HEK293 (cell line): ENCODE results near the gene CSNK1E.

Source experiments
- CTCF ChIA-PET: fragments of 350-600 bp; formaldehyde crosslinking; extraction: SDS; loops from one replicate; lab custom pipeline; 2021; ENCODE audit warnings: antibody characterized with exemption; lab: Yijun Ruan, JAX
- POLR2A ChIA-PET: fragments of 300-600 bp; formaldehyde crosslinking; extraction: SDS; loops from one replicate; lab custom pipeline; 2020; ENCODE audit warnings: antibody characterized with exemption, inconsistent platforms; lab: Yijun Ruan, JAX
- H3K27ac ChIP-seq: fragments of 200-500 bp; sonication (Bioruptor generic); 2 replicates; pipeline ENCODE4 v1.5.1; 2014; ENCODE audit warnings: low read depth, low read length, control low read depth, inconsistent platforms; ENCODE audit errors: extremely low read depth
- H3K36me3 ChIP-seq, 2 experiments: fragments of 200-500 bp in 1 of 2; sonication (Bioruptor generic) in 1 of 2; 1 replicate in 1 of 2; 2 replicates in 1 of 2; pipeline ENCODE4 v1.5.1; 2014 to 2017; ENCODE audit warnings: inconsistent platforms in 2 of 2, low read length in 2 of 2; ENCODE audit not compliant: control insufficient read depth in 2 of 2, insufficient read depth in 1 of 2
- H3K4me1 ChIP-seq: fragments of 200-500 bp; sonication (Bioruptor generic); 2 replicates; pipeline ENCODE4 v1.5.1; 2014; ENCODE audit warnings: mild to moderate bottlenecking, low read length, inconsistent platforms; ENCODE audit not compliant: control insufficient read depth, insufficient read depth
- H3K4me3 ChIP-seq: 2 replicates; pipeline ENCODE4 v1.5.1; 2011; ENCODE audit warnings: low read depth, mild to moderate bottlenecking, control low read depth, low read length, moderate library complexity
- H3K9me3 ChIP-seq: fragments of 200-500 bp; sonication (Bioruptor generic); 2 replicates; pipeline ENCODE4 v1.5.1; 2014; ENCODE audit warnings: low read depth, low read length, inconsistent platforms; ENCODE audit not compliant: control insufficient read depth, insufficient read depth
- MEIS1 ChIP-seq: sonication (generic); formaldehyde crosslinking; IDR thresholded peaks from 2 replicates; pipeline ENCODE4 v1.8.1; 2022; ENCODE audit warnings: missing genetic modification reagents, mild to moderate bottlenecking, borderline replicate concordance
- OSR2 ChIP-seq: fragments of 450-650 bp; formaldehyde crosslinking; IDR thresholded peaks from 2 replicates; pipeline ENCODE4 v1.5.1; 2016; ENCODE audit warnings: missing biosample characterization, missing genetic modification characterization
- TRIM28 ChIP-seq: IDR thresholded peaks from 2 replicates; pipeline ENCODE4 v1.6.1; 2011; ENCODE audit warnings: low read length, control low read depth, borderline replicate concordance
- ZNF350 ChIP-seq: fragments of 450-650 bp; formaldehyde crosslinking; IDR thresholded peaks from 2 replicates; pipeline ENCODE4 v1.5.0; 2017; ENCODE audit warnings: missing biosample characterization, mild to moderate bottlenecking, missing genetic modification characterization
- ZNF416 ChIP-seq: fragments of 450-650 bp; formaldehyde crosslinking; IDR thresholded peaks from 2 replicates; pipeline ENCODE4 v1.5.1; 2016; ENCODE audit warnings: missing biosample characterization, missing genetic modification characterization
- ZNF629 ChIP-seq: fragments of 450-650 bp; formaldehyde crosslinking; IDR thresholded peaks from 2 replicates; pipeline ENCODE4 v1.5.1; 2017; ENCODE audit warnings: missing biosample characterization, missing genetic modification characterization
- ZNF664 ChIP-seq: fragments of 450-650 bp; formaldehyde crosslinking; IDR thresholded peaks from 2 replicates; pipeline ENCODE4 v1.5.1; 2016; ENCODE audit warnings: missing biosample characterization, missing genetic modification characterization
- ZSCAN30 ChIP-seq: fragments of 450-650 bp; IDR thresholded peaks from 2 replicates; pipeline ENCODE4 v1.5.1; 2018; ENCODE audit warnings: missing biosample characterization, mild to moderate bottlenecking, missing genetic modification characterization, moderate library complexity
- TF ChIP-seq, protein P1 (sequence below): fragments of 450-650 bp; formaldehyde crosslinking; IDR thresholded peaks from 2 replicates; pipeline ENCODE4 v1.5.1; 2017; ENCODE audit warnings: missing biosample characterization, missing genetic modification characterization
- TF ChIP-seq, protein P2 (sequence below): fragments of 450-650 bp; formaldehyde crosslinking; IDR thresholded peaks from 2 replicates; pipeline ENCODE4 v1.5.1; 2016; ENCODE audit warnings: missing biosample characterization, missing genetic modification characterization
- TF ChIP-seq, protein P3 (sequence below): fragments of 450-650 bp; formaldehyde crosslinking; IDR thresholded peaks from 2 replicates; pipeline ENCODE4 v1.5.1; 2017; ENCODE audit warnings: missing biosample characterization, missing genetic modification characterization
- TF ChIP-seq, protein P4 (sequence below): sonication (generic); formaldehyde crosslinking; IDR thresholded peaks from 2 replicates; pipeline ENCODE4 v1.8.1; 2022; ENCODE audit warnings: mild to moderate bottlenecking, moderate library complexity, missing genetic modification reagents

Gene CSNK1E

DNA sequence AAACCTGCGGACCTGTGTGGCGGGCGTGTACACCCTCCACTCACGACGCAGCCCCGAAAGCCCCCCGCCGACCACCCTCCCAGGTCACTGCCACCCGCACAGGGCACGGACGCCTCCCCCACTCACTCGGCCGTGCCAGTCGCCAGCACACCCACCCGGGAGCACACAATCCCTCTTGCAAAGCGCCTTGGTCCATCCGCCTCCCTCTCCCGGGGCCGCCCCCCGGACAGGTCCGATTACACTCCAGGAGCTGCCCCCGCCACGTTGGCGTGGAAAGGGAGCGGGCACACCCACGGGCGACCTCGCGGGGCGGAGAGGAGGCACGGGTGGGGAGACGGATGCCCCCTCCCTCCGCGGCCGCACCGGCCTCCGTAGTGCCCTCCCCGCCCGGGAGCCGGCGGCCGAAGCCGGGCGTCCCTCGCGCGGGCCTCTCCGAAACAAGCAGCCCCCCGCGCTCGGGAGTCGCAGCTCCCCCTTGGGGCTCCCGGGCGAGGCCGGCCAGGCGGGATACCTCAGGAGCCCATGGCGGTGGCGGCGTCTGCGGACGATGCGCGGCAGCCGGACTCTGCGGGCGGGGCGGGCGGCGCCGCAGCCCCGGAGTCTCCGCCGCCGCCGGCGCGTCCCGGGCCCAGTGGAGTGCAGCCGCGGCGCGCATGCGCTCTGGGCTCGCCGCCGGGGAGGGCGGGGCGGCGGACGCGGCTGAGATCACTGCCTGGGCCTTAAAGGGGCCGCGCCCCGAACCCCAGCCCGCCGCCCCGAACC, 44.7 kb downstream of the CSNK1E start, which contains the start of gene TMEM184B (continued):
- TF ChIP-seq, protein P1, sequence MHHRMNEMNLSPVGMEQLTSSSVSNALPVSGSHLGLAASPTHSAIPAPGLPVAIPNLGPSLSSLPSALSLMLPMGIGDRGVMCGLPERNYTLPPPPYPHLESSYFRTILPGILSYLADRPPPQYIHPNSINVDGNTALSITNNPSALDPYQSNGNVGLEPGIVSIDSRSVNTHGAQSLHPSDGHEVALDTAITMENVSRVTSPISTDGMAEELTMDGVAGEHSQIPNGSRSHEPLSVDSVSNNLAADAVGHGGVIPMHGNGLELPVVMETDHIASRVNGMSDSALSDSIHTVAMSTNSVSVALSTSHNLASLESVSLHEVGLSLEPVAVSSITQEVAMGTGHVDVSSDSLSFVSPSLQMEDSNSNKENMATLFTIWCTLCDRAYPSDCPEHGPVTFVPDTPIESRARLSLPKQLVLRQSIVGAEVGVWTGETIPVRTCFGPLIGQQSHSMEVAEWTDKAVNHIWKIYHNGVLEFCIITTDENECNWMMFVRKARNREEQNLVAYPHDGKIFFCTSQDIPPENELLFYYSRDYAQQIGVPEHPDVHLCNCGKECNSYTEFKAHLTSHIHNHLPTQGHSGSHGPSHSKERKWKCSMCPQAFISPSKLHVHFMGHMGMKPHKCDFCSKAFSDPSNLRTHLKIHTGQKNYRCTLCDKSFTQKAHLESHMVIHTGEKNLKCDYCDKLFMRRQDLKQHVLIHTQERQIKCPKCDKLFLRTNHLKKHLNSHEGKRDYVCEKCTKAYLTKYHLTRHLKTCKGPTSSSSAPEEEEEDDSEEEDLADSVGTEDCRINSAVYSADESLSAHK (tag by site-specific recombination), result 0 out of 2 replicates have a peak, but pooled peaks have one; percentile 19
- TF ChIP-seq, protein P2, sequence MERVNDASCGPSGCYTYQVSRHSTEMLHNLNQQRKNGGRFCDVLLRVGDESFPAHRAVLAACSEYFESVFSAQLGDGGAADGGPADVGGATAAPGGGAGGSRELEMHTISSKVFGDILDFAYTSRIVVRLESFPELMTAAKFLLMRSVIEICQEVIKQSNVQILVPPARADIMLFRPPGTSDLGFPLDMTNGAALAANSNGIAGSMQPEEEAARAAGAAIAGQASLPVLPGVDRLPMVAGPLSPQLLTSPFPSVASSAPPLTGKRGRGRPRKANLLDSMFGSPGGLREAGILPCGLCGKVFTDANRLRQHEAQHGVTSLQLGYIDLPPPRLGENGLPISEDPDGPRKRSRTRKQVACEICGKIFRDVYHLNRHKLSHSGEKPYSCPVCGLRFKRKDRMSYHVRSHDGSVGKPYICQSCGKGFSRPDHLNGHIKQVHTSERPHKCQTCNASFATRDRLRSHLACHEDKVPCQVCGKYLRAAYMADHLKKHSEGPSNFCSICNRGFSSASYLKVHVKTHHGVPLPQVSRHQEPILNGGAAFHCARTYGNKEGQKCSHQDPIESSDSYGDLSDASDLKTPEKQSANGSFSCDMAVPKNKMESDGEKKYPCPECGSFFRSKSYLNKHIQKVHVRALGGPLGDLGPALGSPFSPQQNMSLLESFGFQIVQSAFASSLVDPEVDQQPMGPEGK (tag by site-specific recombination), result peak; percentile 89
- TF ChIP-seq MEIS1 (CRISPR knock-in tag), result no peak
- TF ChIP-seq, protein P3, sequence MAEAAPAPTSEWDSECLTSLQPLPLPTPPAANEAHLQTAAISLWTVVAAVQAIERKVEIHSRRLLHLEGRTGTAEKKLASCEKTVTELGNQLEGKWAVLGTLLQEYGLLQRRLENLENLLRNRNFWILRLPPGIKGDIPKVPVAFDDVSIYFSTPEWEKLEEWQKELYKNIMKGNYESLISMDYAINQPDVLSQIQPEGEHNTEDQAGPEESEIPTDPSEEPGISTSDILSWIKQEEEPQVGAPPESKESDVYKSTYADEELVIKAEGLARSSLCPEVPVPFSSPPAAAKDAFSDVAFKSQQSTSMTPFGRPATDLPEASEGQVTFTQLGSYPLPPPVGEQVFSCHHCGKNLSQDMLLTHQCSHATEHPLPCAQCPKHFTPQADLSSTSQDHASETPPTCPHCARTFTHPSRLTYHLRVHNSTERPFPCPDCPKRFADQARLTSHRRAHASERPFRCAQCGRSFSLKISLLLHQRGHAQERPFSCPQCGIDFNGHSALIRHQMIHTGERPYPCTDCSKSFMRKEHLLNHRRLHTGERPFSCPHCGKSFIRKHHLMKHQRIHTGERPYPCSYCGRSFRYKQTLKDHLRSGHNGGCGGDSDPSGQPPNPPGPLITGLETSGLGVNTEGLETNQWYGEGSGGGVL (tag by site-specific recombination), result peak; percentile 35; the same call in 1 of the 2 replicates

DNA sequence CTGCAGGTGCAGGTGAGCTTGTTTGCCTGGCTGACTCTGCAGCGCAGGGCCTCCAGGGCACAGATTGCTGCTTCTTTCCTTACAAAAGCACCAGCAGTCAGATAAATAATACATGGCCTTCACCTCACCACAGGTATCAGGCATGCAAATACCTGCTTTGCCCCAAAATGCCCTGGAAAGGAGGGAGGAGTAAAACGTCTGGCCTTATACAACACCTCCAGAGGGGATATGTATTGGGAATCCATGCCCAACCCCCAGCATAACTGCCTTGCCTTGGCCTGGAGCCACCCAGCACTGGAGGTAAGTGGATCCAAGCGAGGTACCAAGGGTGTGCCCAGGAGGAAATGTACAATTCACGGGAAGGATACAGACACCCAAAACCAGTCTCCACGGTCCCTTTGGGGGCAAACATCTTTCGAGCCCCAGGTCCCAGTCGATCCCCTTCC, 45.3 kb downstream of the CSNK1E start:
- Histone ChIP-seq H3K36me3 (peaks cover 0 to 10% of the 10 kb centered on the region in 2 experiments; a peak in 1 of 3 replicates), H3K27ac (no peak overlapping the region; the same call in 1 of the 2 replicates), H3K9me3 (no peaks in the 10 kb centered on the region), H3K4me3 (peak overlapping the region; percentile 93), H3K4me1 (peaks cover 9% of the 10 kb centered on the region; the same call in 1 of the 2 replicates)
- no peak for TF ChIP-seq ZNF350 (tag by site-specific recombination)
- no peak for TF ChIP-seq ZNF416
- 0 out of 2 replicates have a peak, but pooled peaks have one; percentile 27 for TF ChIP-seq ZSCAN30 (tag by site-specific recombination)
- ChIA-PET POLR2A (interaction anchor here (1.1 to 1.2 kb wide), 2 partner anchors 11 to 15 kb away, joined by 3 to 4 read pairs; no protein-coding TSS in a partner anchor), CTCF (interaction anchor here (0.6 to 1.8 kb wide), 3 partner anchors 10 to 178 kb away, joined by 3 to 5 read pairs (median 3); no protein-coding TSS in a partner anchor)

DNA sequence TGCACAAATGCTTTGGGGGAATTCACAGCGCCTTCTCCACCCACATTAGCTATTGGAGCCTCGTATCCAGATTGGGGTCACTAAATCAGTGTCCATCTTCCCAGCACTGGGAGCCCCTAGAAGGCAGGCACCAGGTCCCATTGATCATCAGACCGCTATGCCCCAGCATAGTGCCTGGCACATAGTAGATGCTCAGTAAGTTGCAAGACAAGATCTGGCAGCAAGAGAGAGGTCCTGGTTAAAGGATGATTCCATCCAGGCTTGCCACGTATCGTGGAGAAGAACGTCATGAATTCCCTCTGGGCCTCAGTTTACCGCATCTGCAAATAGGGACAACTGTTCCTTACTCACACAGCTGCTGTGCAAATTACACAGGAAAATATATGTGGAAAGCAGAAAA, 46.1 kb downstream of the CSNK1E start:
- ChIA-PET CTCF (interaction anchor here (0.6 to 1.8 kb wide), 6 partner anchors 9 to 219 kb away, joined by 3 to 5 read pairs (median 3); no protein-coding TSS in a partner anchor), POLR2A (interaction anchor here (1.2 kb wide), 1 partner anchor 47 kb away, joined by 3 read pairs; no protein-coding TSS in a partner anchor)
- Histone ChIP-seq H3K9me3 (no peaks in the 10 kb centered on the region), H3K27ac (0 out of 2 replicates have a peak overlapping the region, but pooled peaks have one; percentile 5), H3K36me3 (peaks cover 0 to 10% of the 10 kb centered on the region in 2 experiments; a peak in 1 of 3 replicates), H3K4me1 (peaks cover 9% of the 10 kb centered on the region; the same call in 1 of the 2 replicates)
- TF ChIP-seq OSR2 (tag by site-specific recombination) (no peak), ZNF664 (tag by site-specific recombination) (peak; percentile 97), ZNF629 (tag by site-specific recombination) (no peak), TRIM28 (no peak)
- TF ChIP-seq, protein P4, sequence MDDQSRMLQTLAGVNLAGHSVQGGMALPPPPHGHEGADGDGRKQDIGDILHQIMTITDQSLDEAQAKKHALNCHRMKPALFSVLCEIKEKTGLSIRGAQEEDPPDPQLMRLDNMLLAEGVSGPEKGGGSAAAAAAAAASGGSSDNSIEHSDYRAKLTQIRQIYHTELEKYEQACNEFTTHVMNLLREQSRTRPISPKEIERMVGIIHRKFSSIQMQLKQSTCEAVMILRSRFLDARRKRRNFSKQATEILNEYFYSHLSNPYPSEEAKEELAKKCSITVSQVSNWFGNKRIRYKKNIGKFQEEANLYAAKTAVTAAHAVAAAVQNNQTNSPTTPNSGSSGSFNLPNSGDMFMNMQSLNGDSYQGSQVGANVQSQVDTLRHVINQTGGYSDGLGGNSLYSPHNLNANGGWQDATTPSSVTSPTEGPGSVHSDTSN (CRISPR knock-in tag), result no peak
- TF ChIP-seq, all 188 proteins: peak for 1
- H3K4me3 ChIP-seq, result no peak overlapping the region
